ENCODE measurements around the gene RAD51B. TPM values are rescaled to one million over a fixed set of nuclear protein-coding genes. Genes with fewer than 3 reads are reported as not detected.

The RAD51B gene
- total RNA-seq, 2 donors from 2014 or later = 9.3 to 12.1 TPM

- no peak for TF ChIP-seq CTCF (IDR thresholded peaks at IDR 0.05)
- Histone ChIP-seq H3K27ac (peak overlapping the region; percentile 40 to 68), H3K4me1 (ENCODE audit: control insufficient read depth in 1 of 2, low read depth in 2 of 2) (peaks cover 41 to 42% of the 10 kb centered on the region in 2 donors), H3K4me3 (no peak overlapping the region), H3K9me3 (no peaks in the 10 kb centered on the region), H3K36me3 (no peaks in the 10 kb centered on the region), H3K27me3 (replicated peaks; ENCODE audit: insufficient read depth) (no peaks in the 10 kb centered on the region)
- ATAC-seq (ENCODE audit: insufficient number of reproducible peaks, low FRiP score, low read depth) (no peak), DNase-seq (ENCODE audit: low spot score) (no peak)
Measured at GRCh38 chr14:68683326-68683725, 863.7 kb downstream of the RAD51B start.

GRCh38 chr14:68684466-68685418 lies 865.2 kb downstream of the RAD51B start:
- no peak for TF ChIP-seq CTCF (IDR thresholded peaks at IDR 0.05)
- ATAC-seq (ENCODE audit: insufficient number of reproducible peaks, low FRiP score, low read depth) (no peak), DNase-seq (ENCODE audit: low spot score) (no peak)
- Histone ChIP-seq H3K27ac (no peak overlapping the region), H3K4me3 (no peak overlapping the region), H3K9me3 (no peaks in the 10 kb centered on the region), H3K27me3 (replicated peaks; ENCODE audit: insufficient read depth) (no peaks in the 10 kb centered on the region), H3K36me3 (no peaks in the 10 kb centered on the region), H3K4me1 (ENCODE audit: control insufficient read depth in 1 of 2, low read depth in 2 of 2) (peaks cover 42 to 48% of the 10 kb centered on the region in 2 donors)

GRCh38 chr14:68685419-68686204 lies 866.0 kb downstream of the RAD51B start:
- TF ChIP-seq CTCF (IDR thresholded peaks at IDR 0.05) = no peak
- no peak overlapping the region for H3K4me3 ChIP-seq
- no peaks in the 10 kb centered on the region for H3K9me3 ChIP-seq
- H3K27ac ChIP-seq = no peak overlapping the region
- ATAC-seq (ENCODE audit: insufficient number of reproducible peaks, low FRiP score, low read depth) (no peak), DNase-seq (ENCODE audit: low spot score) (no peak)
- H3K4me1 ChIP-seq (ENCODE audit: control insufficient read depth in 1 of 2, low read depth in 2 of 2) = peaks cover 40 to 48% of the 10 kb centered on the region in 2 donors
- no peaks in the 10 kb centered on the region for H3K36me3 ChIP-seq
- no peaks in the 10 kb centered on the region for H3K27me3 ChIP-seq (replicated peaks; ENCODE audit: insufficient read depth)

- no peak for TF ChIP-seq CTCF (IDR thresholded peaks at IDR 0.05)
- no peaks in the 10 kb centered on the region for H3K9me3 ChIP-seq
- H3K4me3 ChIP-seq = no peak overlapping the region
- H3K27ac ChIP-seq = no peak overlapping the region
- ATAC-seq (ENCODE audit: insufficient number of reproducible peaks, low FRiP score, low read depth) = no peak
- H3K36me3 ChIP-seq = no peaks in the 10 kb centered on the region
- H3K27me3 ChIP-seq (replicated peaks; ENCODE audit: insufficient read depth) = no peaks in the 10 kb centered on the region
- no peak for DNase-seq (ENCODE audit: low spot score)
- peaks cover 34 to 45% of the 10 kb centered on the region in 2 donors for H3K4me1 ChIP-seq (ENCODE audit: control insufficient read depth in 1 of 2, low read depth in 2 of 2)
Measured at GRCh38 chr14:68686205-68686465, 866.6 kb downstream of the RAD51B start.

- Histone ChIP-seq H3K36me3 (no peaks in the 10 kb centered on the region), H3K27me3 (replicated peaks; ENCODE audit: insufficient read depth) (no peaks in the 10 kb centered on the region), H3K4me3 (no peak overlapping the region), H3K9me3 (no peaks in the 10 kb centered on the region), H3K27ac (no peak overlapping the region), H3K4me1 (ENCODE audit: control insufficient read depth in 1 of 2, low read depth in 2 of 2) (peaks cover 28 to 39% of the 10 kb centered on the region in 2 donors)
- DNase-seq (ENCODE audit: low spot score) = no peak
- ATAC-seq (ENCODE audit: insufficient number of reproducible peaks, low FRiP score, low read depth) = no peak
- TF ChIP-seq CTCF (IDR thresholded peaks at IDR 0.05) = no peak
Measured at GRCh38 chr14:68686724-68687123, 867.1 kb downstream of the RAD51B start.

Measured in thoracic aorta (tissue), 2 donors.